Spinal cord (tissue), 10 donors: Measurements from ENCODE around the gene PLEKHF1. TPM values are rescaled to one million over a fixed set of nuclear protein-coding genes. Genes with fewer than 3 reads are reported as not detected.

Source experiments
- DNase-seq, 6 donors: peaks; one replicate each; pipeline versions ENCODE4 v3.0.0 to v3.0.0-alpha.2; 2013 to 2015; ENCODE audit warnings: low spot score in 6 of 6, low read depth in 4 of 6
- H3K27ac ChIP-seq: one replicate; pipeline ENCODE4 v1.5.1; 2013; ENCODE audit warnings: low read depth, low read length, control low read depth
- H3K27me3 ChIP-seq: one replicate; pipeline ENCODE4 v1.6.1; 2013; ENCODE audit warnings: low read length; ENCODE audit not compliant: control insufficient read depth, insufficient read depth
- H3K36me3 ChIP-seq: one replicate; pipeline ENCODE4 v1.6.1; 2013; ENCODE audit warnings: low read length; ENCODE audit not compliant: control insufficient read depth, insufficient read depth
- H3K4me1 ChIP-seq: one replicate; pipeline ENCODE4 v1.6.1; 2013; ENCODE audit warnings: low read length; ENCODE audit not compliant: control insufficient read depth, insufficient read depth
- H3K4me3 ChIP-seq: one replicate; pipeline ENCODE4 v1.5.1; 2013; ENCODE audit warnings: low read depth, low read length, control low read depth
- H3K9me3 ChIP-seq: one replicate; pipeline ENCODE4 v1.6.1; 2013; ENCODE audit warnings: low read length; ENCODE audit not compliant: control insufficient read depth, insufficient read depth
- WGBS: methylation state at CpG from one replicate; pipeline ENCODE4 v1.1.5; 2013; ENCODE audit warnings: missing lambda C conversion rate; ENCODE audit not compliant: insufficient coverage; 5-methylcytosine and 5-hydroxymethylcytosine counted together
- polyA plus RNA-seq, 2 donors: library from polyadenylated mRNA; unstranded; fragments of 120-200 nt; gene quantifications; one replicate each; pipeline ENCODE4 v1.2.1, GENCODE V29; 2013; ENCODE audit not compliant: insufficient read length in 2 of 2
- total RNA-seq, 2 donors: library from RNA; depleted of rRNA in 1 of 2; stranded (reverse); fragments of 120-200 nt in 1 of 2; fragments of >200 nt in 1 of 2; gene quantifications; one replicate each; pipeline versions ENCODE4 v1.2.3 to v1.2.4, GENCODE V29; 2013 to 2014
- donor health status: healthy.

Gene PLEKHF1
- total and polyA plus RNA-seq, 4 donors = 3.1 to 6.7 (median 4.5) TPM

DNA sequence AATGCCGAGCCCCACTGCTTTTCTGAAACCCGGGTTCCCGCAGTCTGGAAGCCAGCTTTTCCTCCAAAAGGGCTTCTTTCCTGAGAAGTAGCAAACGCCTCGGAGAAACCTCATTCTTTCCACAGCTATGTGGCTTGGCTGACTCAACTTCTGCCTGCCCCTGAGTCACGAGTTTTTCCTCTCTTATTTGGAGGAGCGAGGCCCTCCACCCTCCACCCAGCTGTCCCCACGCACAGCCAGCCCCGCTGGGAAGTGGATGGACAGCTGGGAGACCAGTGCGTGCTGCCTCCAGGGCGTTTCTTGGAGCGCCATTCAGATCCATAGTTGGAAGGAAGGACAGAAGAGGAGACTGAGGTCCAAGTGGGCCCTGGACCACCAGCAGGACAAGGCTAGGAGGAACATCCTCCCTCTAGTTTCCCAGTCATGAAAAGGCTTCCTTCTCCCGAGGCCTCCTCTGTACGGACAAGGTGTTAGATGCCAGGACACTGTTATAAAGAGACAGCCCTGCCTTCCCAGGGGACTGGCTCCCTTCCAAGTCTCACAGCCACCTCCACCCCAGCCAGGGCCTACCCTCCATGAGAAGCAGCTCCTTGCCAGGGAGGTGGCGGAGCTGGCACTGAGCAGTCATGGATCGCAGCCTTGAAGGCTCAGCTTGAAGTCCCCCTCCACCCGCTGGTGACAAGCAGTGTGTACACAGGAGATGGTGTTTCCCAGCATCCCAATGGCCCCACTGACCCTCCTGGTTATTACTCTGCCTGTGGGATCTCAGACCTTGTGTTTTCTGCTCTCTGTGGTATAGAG, 2.5 kb upstream of the PLEKHF1 start:
- no peak overlapping the region for H3K4me3 ChIP-seq
- H3K36me3 ChIP-seq = no peaks in the 10 kb centered on the region
- H3K4me1 ChIP-seq = peaks cover 42% of the 10 kb centered on the region
- H3K9me3 ChIP-seq = no peaks in the 10 kb centered on the region
- peaks cover 15% of the 10 kb centered on the region for H3K27me3 ChIP-seq
- 53% methylated on average over 15 of the region's 17 CpGs for WGBS
- peak overlapping the region; percentile 54 for H3K27ac ChIP-seq
- DNase-seq = peak in 1 of 6 donors; percentile 52

DNA sequence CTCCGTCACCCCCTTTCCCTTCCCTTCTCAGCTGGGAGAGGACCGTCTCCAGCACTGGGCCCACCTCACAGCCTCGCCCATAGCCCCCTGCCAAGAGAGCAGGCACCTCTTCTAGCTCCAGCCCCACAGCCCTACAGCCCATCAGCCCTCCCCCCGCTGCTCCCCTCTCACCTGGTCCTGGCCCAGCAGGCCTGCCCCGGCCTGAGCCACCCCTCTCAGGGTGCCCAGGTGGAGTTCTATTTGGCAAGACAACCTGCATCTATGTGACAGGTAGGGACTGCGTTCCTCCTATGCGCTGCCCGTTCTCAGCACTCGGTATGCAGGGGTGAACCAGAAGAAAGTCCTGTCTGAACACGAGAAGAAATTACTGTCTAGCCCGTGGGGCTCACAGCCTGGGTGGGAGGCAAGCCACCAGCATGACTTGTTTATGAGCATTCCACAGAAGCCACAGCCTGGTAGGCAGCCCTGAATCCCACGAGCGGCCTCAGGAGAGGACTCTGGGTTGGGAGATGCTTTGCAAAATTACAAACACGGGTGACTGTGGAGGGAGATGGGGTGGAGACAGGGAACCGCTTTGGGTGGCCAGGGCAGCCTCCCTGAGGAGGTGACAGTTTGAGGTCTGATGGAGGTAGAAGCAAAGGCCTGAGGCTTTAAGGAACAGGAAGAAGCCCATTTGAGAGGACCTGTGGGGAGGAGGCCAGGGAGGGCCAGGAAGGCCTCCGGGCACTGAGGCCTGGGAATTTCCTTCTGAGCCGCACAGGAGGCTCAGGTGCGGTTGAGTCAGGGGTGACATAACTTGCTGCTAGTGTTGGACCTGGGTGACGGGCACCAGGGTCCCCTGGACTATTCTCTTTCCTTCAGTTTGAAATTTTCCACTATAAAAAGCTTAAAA, 1.2 kb upstream of the PLEKHF1 start:
- H3K9me3 ChIP-seq = no peaks in the 10 kb centered on the region
- no peak overlapping the region for H3K27ac ChIP-seq
- no peak overlapping the region for H3K4me3 ChIP-seq
- H3K4me1 ChIP-seq = peaks cover 55% of the 10 kb centered on the region
- DNase-seq = no peak
- H3K27me3 ChIP-seq = peaks cover 18% of the 10 kb centered on the region
- WGBS = 93% methylated on average over 19 of the region's 19 CpGs
- H3K36me3 ChIP-seq = peaks cover under 1% of the 10 kb centered on the region

- H3K27ac ChIP-seq = no peak overlapping the region
- H3K4me1 ChIP-seq = peaks cover 56% of the 10 kb centered on the region
These were observed 477 bp upstream of the PLEKHF1 start for GRCh38 chr19:29664753-29665214.

DNA sequence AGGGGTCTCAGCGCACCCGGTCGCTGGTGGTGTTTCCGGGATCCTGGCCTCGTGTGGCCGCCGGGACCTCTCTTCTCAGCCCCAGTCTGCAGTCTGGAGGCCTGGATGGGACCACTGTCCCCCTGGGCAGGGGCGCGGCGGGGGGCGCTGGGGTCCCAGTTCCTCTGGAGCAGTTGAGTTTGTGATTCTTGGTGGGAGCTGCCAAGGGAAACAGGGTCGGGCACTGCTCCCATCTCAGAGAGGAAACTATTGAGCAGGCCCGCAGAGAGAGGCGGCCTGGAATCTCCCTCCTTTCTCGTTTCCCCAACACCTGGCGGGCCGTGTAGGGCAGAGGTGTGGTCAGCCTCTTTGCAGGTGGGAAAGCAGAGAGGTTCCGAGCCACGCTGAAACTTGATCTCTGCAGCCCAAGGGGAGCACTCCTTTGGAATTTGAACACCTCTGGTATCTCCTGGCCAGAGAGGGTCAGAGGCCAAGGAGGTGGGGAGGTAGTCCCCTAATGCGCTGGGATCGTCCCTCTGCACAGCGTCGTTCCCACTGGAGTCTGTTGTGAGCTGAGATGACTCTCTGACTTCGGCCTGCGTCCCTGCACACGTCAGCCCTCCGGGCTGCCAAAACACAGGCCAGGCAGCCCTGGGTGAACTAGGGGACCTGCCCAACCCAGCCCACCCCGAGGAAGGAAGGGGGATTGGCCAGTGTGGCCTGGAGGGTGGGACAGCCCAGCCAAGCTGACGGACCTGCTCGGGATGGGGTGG, 741 bp downstream of the PLEKHF1 start:
- peak in 1 of 6 donors; percentile 33 for DNase-seq
- H3K9me3 ChIP-seq = no peaks in the 10 kb centered on the region
- H3K4me1 ChIP-seq = peaks cover 56% of the 10 kb centered on the region
- peak overlapping the region; percentile 56 for H3K4me3 ChIP-seq
- WGBS = 4% methylated on average over 25 of the region's 30 CpGs
- H3K27ac ChIP-seq = peak overlapping the region; percentile 80
- peaks cover 18% of the 10 kb centered on the region for H3K27me3 ChIP-seq
- H3K36me3 ChIP-seq = peaks cover 2% of the 10 kb centered on the region

More at GRCh38 chr19:29664753-29665214, 477 bp upstream of the PLEKHF1 start:
- DNase-seq = peak in 1 of 6 donors; percentile 26
- peak overlapping the region; percentile 29 for H3K4me3 ChIP-seq
- WGBS = 14% methylated on average over 15 of the region's 22 CpGs
- H3K36me3 ChIP-seq = peaks cover 2% of the 10 kb centered on the region
- H3K27me3 ChIP-seq = peaks cover 18% of the 10 kb centered on the region
- no peaks in the 10 kb centered on the region for H3K9me3 ChIP-seq

DNA sequence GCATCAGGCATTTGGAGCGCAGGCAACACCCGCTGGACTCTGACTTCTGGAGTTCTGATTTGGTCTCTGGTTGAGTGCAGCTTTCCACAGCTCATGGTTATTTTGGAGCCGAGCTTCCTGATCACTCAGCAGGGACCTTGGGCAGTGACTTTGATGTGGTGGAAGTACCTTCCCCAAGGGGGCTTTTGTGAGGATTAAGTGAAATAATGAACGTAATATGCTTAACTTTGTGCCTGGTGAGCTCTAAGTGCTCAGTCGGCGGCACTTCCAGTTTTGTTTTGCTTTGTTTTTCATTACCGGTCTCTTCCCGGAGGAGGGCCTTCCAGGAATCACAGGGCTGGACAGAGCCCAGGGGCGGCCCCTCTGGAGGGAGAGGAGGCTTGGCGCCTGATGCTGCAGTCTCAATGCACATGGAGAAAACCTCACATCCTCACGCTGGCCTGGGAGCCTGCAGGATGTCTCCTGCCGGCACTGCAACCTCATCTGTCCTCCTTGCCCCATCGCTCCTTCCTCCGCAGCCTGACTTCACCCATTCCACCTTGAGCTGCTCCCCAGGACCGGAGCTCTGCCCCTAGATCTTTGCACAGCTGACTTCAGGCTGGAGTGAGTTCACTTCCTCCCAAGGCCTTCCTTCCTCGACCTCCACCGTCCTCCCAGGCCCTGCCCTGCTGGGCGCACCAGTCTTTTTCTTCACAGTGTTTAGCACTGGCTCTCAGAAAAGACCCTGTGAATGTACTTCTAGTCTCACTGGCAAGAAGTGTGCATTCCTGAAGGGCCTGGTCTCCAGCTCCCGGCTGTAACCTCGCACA, 1.5 kb downstream of the PLEKHF1 start:
- peaks cover 18% of the 10 kb centered on the region for H3K27me3 ChIP-seq
- H3K36me3 ChIP-seq = peaks cover 2% of the 10 kb centered on the region
- H3K9me3 ChIP-seq = no peaks in the 10 kb centered on the region
- peak overlapping the region; percentile 80 for H3K27ac ChIP-seq
- H3K4me3 ChIP-seq = peak overlapping the region; percentile 56
- 35% methylated on average over 17 of the region's 20 CpGs for WGBS
- peak in 1 of 6 donors; percentile 80 for DNase-seq
- peaks cover 56% of the 10 kb centered on the region for H3K4me1 ChIP-seq

- DNase-seq = no peak
- H3K9me3 ChIP-seq = no peaks in the 10 kb centered on the region
- WGBS = 75% methylated on average over 9 of the region's 11 CpGs
- peaks cover 2% of the 10 kb centered on the region for H3K36me3 ChIP-seq
- peak overlapping the region; percentile 64 for H3K27ac ChIP-seq
- H3K4me1 ChIP-seq = peaks cover 55% of the 10 kb centered on the region
- peak overlapping the region; percentile 4 for H3K4me3 ChIP-seq
- H3K27me3 ChIP-seq = peaks cover 18% of the 10 kb centered on the region
These were observed 2.1 kb downstream of the PLEKHF1 start for GRCh38 chr19:29667387-29667783.

DNA sequence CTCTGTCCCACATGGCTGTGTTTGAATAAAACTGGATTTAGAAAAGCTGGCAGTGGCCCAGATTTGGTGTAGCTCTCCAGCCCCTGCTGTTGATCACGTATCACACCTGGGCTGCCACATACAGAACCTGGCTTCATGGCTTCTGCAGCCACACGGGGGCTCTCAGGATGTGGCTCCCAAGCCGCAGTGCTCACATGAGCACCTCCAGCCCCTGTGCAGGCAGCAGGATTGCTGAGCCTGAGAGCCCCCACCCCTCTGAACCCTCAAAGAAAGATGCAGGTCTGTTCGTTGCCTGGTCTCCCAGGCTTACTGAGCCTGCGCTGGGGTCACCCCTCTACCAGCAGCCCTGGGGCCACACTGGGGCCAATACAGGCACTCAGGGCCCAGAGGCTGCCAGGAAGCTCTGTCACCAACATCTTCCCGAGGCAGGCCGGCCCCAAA, 2.7 kb downstream of the PLEKHF1 start:
- Histone ChIP-seq H3K9me3 (no peaks in the 10 kb centered on the region), H3K4me1 (peaks cover 51% of the 10 kb centered on the region), H3K4me3 (no peak overlapping the region), H3K36me3 (peaks cover 2% of the 10 kb centered on the region), H3K27me3 (peaks cover 18% of the 10 kb centered on the region), H3K27ac (no peak overlapping the region)
- WGBS = 84% methylated on average over 7 of the region's 7 CpGs
- DNase-seq = no peak

GRCh38 chr19:29668746-29669609, 3.7 kb downstream of the PLEKHF1 start:
- Histone ChIP-seq H3K4me1 (peaks cover 50% of the 10 kb centered on the region), H3K9me3 (no peaks in the 10 kb centered on the region), H3K27me3 (peaks cover 18% of the 10 kb centered on the region), H3K4me3 (no peak overlapping the region), H3K36me3 (peaks cover 7% of the 10 kb centered on the region), H3K27ac (no peak overlapping the region)
- WGBS = 83% methylated on average over 11 of the region's 13 CpGs
- no peak for DNase-seq
